Measurements from ENCODE around the gene NSMCE1. TPM values are rescaled to one million over a fixed set of nuclear protein-coding genes. Genes with fewer than 3 reads are reported as not detected.

Gene NSMCE1
- total RNA-seq, 1 donor from 2014 or later: 6.8 TPM

- intact Hi-C loops (cut with DNase I): no loop called here
Observed at GRCh38 chr16:27287887-27288286, 19.3 kb upstream of the NSMCE1 start.

GRCh38 chr16:27287051-27287811 lies 18.7 kb upstream of the NSMCE1 start:
- H3K27ac ChIP-seq: peak overlapping the region; percentile 69 to 75
- intact Hi-C loops (cut with DNase I): no loop called here
- TF ChIP-seq, protein P1, sequence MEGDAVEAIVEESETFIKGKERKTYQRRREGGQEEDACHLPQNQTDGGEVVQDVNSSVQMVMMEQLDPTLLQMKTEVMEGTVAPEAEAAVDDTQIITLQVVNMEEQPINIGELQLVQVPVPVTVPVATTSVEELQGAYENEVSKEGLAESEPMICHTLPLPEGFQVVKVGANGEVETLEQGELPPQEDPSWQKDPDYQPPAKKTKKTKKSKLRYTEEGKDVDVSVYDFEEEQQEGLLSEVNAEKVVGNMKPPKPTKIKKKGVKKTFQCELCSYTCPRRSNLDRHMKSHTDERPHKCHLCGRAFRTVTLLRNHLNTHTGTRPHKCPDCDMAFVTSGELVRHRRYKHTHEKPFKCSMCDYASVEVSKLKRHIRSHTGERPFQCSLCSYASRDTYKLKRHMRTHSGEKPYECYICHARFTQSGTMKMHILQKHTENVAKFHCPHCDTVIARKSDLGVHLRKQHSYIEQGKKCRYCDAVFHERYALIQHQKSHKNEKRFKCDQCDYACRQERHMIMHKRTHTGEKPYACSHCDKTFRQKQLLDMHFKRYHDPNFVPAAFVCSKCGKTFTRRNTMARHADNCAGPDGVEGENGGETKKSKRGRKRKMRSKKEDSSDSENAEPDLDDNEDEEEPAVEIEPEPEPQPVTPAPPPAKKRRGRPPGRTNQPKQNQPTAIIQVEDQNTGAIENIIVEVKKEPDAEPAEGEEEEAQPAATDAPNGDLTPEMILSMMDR (IDR thresholded peaks at IDR 0.05): no peak

More at GRCh38 chr16:27287887-27288286, 19.3 kb upstream of the NSMCE1 start:
- H3K4me1 ChIP-seq: peaks cover 2 to 10% of the 10 kb centered on the region in 2 donors
- no peak for DNase-seq (ENCODE audit: low spot score in 2 of 2)
- H3K27ac ChIP-seq: no peak overlapping the region
- no peaks in the 10 kb centered on the region for H3K27me3 ChIP-seq
- no peak overlapping the region for H3K4me3 ChIP-seq
- TF ChIP-seq, protein P1 (IDR thresholded peaks at IDR 0.05): no peak
- no peaks in the 10 kb centered on the region for H3K9me3 ChIP-seq
- no peaks in the 10 kb centered on the region for H3K36me3 ChIP-seq

GRCh38 chr16:27286451-27286850 lies 17.9 kb upstream of the NSMCE1 start:
- intact Hi-C loops (cut with DNase I): no loop called here
- Histone ChIP-seq H3K36me3 (no peaks in the 10 kb centered on the region), H3K27me3 (no peaks in the 10 kb centered on the region), H3K4me1 (peaks cover 2 to 10% of the 10 kb centered on the region in 2 donors), H3K27ac (peak overlapping the region; percentile 69 to 75), H3K4me3 (no peak overlapping the region), H3K9me3 (no peaks in the 10 kb centered on the region)
- DNase-seq (ENCODE audit: low spot score in 2 of 2): peak in 1 of 2 donors; percentile 83
- TF ChIP-seq, protein P1 (IDR thresholded peaks at IDR 0.05): no peak

More at GRCh38 chr16:27287051-27287811, 18.7 kb upstream of the NSMCE1 start:
- H3K4me3 ChIP-seq: no peak overlapping the region
- no peaks in the 10 kb centered on the region for H3K9me3 ChIP-seq
- peaks cover 2 to 10% of the 10 kb centered on the region in 2 donors for H3K4me1 ChIP-seq
- H3K36me3 ChIP-seq: no peaks in the 10 kb centered on the region
- H3K27me3 ChIP-seq: no peaks in the 10 kb centered on the region
- DNase-seq (ENCODE audit: low spot score in 2 of 2): no peak

- DNase-seq (ENCODE audit: low spot score in 2 of 2): peak; percentile 25 to 68
- Histone ChIP-seq H3K27ac (peak overlapping the region; percentile 69 to 75), H3K4me1 (peaks cover 2 to 10% of the 10 kb centered on the region in 2 donors), H3K36me3 (no peaks in the 10 kb centered on the region), H3K4me3 (no peak overlapping the region), H3K9me3 (no peaks in the 10 kb centered on the region), H3K27me3 (no peaks in the 10 kb centered on the region)
- intact Hi-C loops (cut with DNase I): no loop called here
- TF ChIP-seq, protein P1 (IDR thresholded peaks at IDR 0.05): no peak
Observed at GRCh38 chr16:27285676-27286196, 17.2 kb upstream of the NSMCE1 start.

GRCh38 chr16:27284865-27285675 lies 16.5 kb upstream of the NSMCE1 start:
- Histone ChIP-seq H3K27me3 (no peaks in the 10 kb centered on the region), H3K4me1 (peaks cover 2 to 10% of the 10 kb centered on the region in 2 donors), H3K4me3 (no peak overlapping the region), H3K36me3 (no peaks in the 10 kb centered on the region), H3K9me3 (no peaks in the 10 kb centered on the region), H3K27ac (no peak overlapping the region)
- DNase-seq (ENCODE audit: low spot score in 2 of 2): no peak
- intact Hi-C loops (cut with DNase I): loop anchor here (5.0 kb wide), 1 partner anchor 43 kb away; no protein-coding TSS in a partner anchor
- TF ChIP-seq, protein P1 (IDR thresholded peaks at IDR 0.05): no peak

Data from ascending aorta (tissue), 2 donors.